GM18861 (cell line): ENCODE data around the gene TRAPPC8.
"Not testable (repeated sequence)": the region's sequence is repeated elsewhere in the genome, so short reads cannot be mapped to it uniquely, and the experiment has no call there.

ENCODE experiments used
- ATAC-seq: cut with Tn5 transposase; IDR thresholded peaks from one replicate; pipeline ENCODE4 v1.9.1; 2021; ENCODE audit not compliant: unreplicated experiment

Gene TRAPPC8

GRCh38 chr18:31943878-31944816, 1.2 kb upstream of the TRAPPC8 start:
- no peak for ATAC-seq

GRCh38 chr18:31942291-31942998, 483 bp downstream of the TRAPPC8 start:
- peak; percentile 20 for ATAC-seq

DNA sequence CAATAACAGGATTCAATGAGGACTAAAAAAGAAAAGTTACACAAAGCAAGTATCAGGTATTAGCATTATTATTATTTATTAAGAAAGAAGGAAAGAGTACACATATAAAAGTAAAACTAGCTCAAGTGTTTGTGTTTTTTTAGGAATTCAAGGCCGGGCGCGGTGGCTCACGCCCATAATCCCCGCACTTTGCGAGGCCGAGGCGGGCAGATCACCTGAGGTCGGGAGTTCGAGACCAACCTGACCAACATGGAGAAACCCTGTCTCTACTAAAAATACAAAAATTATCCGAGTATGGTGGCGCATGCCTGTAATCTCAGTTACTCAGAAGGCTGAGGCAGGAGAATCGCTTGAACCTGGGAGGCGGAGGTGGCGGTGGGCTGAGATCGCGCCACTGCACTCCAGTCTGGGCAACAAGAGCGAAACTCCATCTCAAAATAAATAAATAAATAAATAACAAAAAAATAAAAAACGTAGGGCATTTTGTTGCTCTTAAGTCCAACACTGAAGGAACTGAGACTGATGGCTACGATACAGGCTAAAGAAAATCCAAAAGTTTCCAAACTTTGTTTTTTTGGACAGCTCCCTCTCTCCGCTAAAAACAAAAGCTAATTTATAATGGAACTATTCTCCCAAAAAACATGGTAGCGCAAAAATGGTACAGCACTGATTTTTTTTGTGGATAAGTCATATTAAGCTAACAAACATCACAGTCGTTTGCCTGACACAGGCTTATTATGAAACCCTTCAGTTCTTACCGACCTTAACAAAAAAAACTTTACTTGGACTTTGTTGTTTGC, 1.7 kb downstream of the TRAPPC8 start:
- ATAC-seq = no peak

GRCh38 chr18:31934773-31935172, 8.2 kb downstream of the TRAPPC8 start:
- not testable (repeated sequence) for ATAC-seq

DNA sequence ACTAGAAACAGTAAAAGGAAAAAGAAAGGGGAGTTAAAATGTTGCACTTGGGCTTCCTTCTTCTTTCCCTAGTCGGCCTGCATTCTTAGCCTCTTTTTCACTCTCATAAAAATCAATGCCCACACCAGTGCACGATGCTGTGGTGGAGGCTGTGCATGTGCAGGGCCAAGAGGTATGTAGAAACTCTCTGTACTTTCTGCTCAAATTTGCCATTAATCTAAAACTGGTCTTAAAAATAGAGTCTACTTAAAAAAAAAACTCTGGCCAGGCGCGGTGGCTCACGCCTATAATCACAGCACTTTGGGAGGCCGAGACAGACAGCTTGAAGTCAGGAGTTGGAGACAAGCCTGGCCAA, 11.1 kb downstream of the TRAPPC8 start:
- ATAC-seq = no peak

DNA sequence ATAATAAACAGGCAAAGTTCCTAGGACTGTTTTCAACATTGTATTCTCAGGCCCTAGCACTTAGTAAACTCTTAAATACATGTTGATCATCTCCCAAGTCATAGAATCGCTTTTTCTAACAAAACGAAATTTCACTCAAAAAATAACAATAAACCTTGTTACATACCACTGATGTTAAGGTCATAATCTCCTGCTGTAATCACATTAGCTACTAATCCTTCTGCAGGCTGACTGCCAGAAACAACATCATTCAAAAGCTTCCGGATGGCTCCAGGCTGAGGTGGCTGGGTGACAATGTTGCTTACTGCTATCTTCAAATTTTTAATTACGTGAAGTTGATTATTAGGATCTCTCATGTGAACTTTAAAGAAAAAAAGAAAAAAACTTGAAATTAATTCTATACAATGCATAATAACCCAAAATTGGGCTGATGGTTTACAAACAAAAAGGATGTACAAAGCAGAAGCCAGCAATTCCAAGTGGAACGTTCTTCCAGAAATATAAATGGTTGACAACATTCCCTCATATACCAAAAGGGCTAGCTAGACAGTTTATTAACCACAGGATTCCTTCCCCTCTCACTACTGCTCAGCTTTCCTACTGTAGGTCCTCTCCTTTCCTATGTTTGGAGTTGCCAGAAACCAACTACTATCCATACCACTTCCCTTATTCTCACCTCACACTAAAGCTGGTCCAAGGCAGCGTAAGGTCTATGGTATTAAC, 11.6 kb downstream of the TRAPPC8 start:
- ATAC-seq = no peak

DNA sequence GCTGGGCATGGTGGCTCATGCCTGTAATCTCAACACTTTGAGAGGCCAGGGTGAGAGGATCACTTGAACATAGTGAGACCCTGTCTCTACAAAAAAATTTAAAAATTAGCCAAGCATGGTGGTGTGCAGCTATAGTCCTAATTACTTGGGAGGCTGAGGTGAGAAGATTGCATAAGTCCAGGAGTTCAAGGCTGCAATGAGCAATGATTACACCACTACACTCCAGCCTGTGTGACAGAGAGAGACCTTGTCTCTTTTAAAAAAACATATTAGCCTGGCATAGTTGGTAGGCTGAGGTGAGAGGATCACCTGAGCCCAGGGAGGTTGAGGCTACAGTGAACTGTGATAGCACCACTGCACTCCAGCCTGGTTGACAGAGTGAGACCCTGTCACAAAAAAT, 13.7 kb downstream of the TRAPPC8 start:
- ATAC-seq = no peak

GRCh38 chr18:31926988-31927387, 15.9 kb downstream of the TRAPPC8 start:
- not testable (repeated sequence) for ATAC-seq

DNA sequence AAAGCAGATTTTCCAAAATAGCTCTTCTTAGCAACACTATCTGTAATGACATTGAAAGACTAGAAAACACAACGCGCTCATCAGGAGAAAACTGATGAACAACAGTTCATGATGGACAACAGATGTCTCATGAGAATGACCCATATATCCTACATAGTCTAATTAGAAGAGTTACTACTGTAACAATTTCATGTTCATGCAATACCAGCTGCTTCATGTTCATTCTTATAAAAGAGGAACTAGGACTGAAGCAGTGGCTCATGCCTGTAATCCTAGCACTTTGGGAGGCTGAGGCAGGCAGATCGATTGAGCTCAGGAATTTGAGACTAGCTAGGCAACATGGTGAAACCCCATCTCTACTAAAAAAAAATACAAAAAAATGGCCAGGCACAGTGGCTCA, 22.7 kb downstream of the TRAPPC8 start:
- no peak for ATAC-seq

- not testable (repeated sequence) for ATAC-seq
These were observed 23.6 kb downstream of the TRAPPC8 start for GRCh38 chr18:31919366-31919765.

DNA sequence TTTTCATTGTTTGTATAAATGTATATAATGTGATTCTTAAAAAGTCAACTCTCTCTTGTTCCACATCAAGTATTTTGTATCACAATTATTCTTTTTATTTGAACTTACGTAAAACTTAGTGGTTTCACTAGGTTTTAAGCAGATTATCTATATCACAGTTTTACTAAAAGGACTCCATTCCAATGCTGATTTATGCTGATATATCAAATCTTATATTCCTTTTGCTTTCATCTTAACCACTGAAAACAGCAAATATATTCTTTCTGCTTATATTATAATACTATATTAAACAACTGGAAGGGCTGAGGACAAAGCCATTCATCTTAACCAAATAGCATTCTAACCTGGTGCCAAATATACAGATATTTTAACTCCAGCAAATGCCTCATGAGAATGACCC, 24.2 kb downstream of the TRAPPC8 start:
- no peak for ATAC-seq

- ATAC-seq = no peak
These were observed 41.9 kb downstream of the TRAPPC8 start for GRCh38 chr18:31901063-31901462.

DNA sequence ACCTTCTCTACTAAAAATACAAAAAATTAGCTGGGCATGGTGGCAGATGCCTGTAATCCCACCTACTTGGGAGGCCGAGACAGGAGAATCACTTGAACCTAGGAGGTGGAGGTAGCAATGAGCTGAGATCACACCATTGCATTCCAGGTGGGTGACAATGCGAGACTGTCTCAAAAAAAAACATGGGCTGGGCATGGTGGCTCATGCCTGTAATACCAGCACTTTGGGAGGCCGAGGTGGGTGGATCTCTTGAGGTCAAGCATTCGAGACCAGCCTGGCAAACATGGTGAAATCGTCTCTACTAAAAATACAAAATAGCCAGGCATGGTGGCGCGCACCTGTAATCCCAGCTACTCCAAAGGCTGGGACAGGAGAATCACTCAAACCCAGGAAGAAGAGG, 43.2 kb downstream of the TRAPPC8 start:
- not testable (repeated sequence) for ATAC-seq

DNA sequence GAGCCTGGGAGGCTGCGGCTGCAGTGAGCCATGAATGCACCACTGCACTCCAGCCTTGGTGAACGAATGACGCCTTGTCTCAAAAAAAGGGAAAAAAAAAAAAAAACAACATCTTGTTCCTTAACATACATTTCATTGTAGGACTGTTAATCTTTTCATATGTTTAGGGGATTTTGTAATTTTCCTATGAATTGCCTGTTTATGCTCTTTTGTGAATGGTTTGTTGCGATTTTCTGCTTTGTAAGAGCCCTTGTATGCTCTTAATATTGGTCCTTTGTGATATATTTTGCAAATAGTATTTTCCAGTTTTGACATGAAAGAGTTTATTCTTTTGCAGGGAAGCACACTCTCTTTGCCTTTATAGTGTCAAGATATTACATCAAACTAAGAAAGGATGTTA, 50.0 kb downstream of the TRAPPC8 start:
- no peak for ATAC-seq

- no peak for ATAC-seq
These were observed 51.4 kb downstream of the TRAPPC8 start for GRCh38 chr18:31891566-31891965.

DNA sequence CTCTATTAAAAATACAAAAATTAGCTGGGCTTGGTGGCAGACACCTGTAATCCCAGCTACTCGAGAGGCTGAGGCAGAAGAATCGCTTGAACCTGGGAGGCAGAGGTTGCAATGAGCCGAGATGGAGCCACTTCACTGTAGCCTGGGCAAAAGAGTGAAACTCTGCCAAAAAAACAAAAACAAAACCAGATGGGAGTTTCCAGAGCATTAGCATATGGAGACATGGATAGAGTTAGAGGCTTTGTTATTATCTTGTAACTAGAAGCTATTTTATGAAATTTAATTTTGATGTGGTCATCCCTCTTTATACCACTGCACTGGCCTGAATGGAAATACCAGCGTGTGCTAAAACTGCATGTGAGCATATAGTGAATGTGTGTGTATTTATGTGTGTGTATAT, 58.9 kb downstream of the TRAPPC8 start:
- no peak for ATAC-seq

- no peak for ATAC-seq
These were observed 62.6 kb downstream of the TRAPPC8 start for GRCh38 chr18:31880186-31880898.

DNA sequence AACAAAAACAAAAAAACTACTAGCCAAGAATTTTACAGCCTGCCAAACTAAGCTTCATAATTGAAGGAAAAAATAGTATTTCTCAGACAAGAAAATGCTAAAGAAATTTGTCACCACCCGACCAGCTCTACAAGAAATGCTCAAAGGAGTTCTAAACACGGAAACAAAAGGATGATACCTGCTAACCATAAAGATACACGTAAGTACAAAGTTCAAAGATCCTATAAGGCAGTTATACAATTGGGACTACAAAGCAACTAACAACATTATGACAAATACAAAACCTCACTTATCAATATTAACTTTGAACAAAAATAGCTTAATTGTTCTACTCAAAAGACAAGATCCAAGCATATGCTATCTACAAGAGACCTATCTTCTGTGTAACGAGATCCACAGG, 64.6 kb downstream of the TRAPPC8 start:
- ATAC-seq = no peak

GRCh38 chr18:31877900-31878299, 65.0 kb downstream of the TRAPPC8 start:
- no peak for ATAC-seq

- no peak for ATAC-seq
These were observed 66.2 kb downstream of the TRAPPC8 start for GRCh38 chr18:31876707-31877106.
